PC-9 (cell line): ENCODE data around the gene SLC39A8. TPM values are rescaled to one million over a fixed set of nuclear protein-coding genes. Genes with fewer than 3 reads are reported as not detected.
"Not testable (repeated sequence)": the region's sequence is repeated elsewhere in the genome, so short reads cannot be mapped to it uniquely, and the experiment has no call there.

ENCODE experiments used
- BruUV-seq: library from RNA; stranded (reverse); fragments of 400-500 nt; replicated peaks from 2 replicates; lab custom pipeline; 2021; lab: Mats Ljungman, UMichigan
- CTCF ChIA-PET: fragments of 300-600 bp; sonication (Branson Sonifier 250); formaldehyde crosslinking; loops from one replicate; lab custom pipeline; 2022; ENCODE audit warnings: antibody characterized with exemption; lab: Charles Lee
- POLR2A ChIA-PET: fragments of 300-600 bp; sonication (Branson Sonifier 250); formaldehyde crosslinking; loops from one replicate; lab custom pipeline; 2022; ENCODE audit warnings: antibody characterized with exemption; ENCODE audit not compliant: unreplicated experiment; lab: Charles Lee
- DNase-seq, 2 experiments: peaks; one replicate each; pipeline versions ENCODE4 v3.0.0 to v3.0.0-alpha.2; 2015 to 2022; ENCODE audit warnings: mixed read lengths in 1 of 2
- H2AFZ ChIP-seq: fragments of 200-600 bp; sonication (generic); 2 replicates; pipeline ENCODE4 v1.8.1; 2017; ENCODE audit warnings: antibody characterized with exemption
- H3F3A ChIP-seq: fragments of 200-600 bp; sonication (generic); 2 replicates; pipeline ENCODE4 v1.8.1; 2017; ENCODE audit warnings: antibody characterized with exemption, mild to moderate bottlenecking, low read depth; ENCODE audit not compliant: insufficient read depth
- H3K27ac ChIP-seq: fragments of 200-600 bp; sonication (generic); 2 replicates; pipeline ENCODE4 v1.6.1; 2016; ENCODE audit warnings: mixed run types
- H3K27me3 ChIP-seq: fragments of 200-600 bp; sonication (generic); 2 replicates; pipeline ENCODE4 v1.6.1; 2016; ENCODE audit warnings: low read depth, mixed run types; ENCODE audit not compliant: insufficient read depth
- H3K36me3 ChIP-seq: fragments of 200-600 bp; sonication (generic); 2 replicates; pipeline ENCODE4 v1.6.1; 2016; ENCODE audit warnings: low read depth, mixed run types
- H3K4me1 ChIP-seq: fragments of 200-600 bp; sonication (generic); replicated peaks from 2 replicates; pipeline ENCODE4 v1.6.1; 2016; ENCODE audit warnings: mixed run types; ENCODE audit not compliant: insufficient read depth
- H3K4me2 ChIP-seq: fragments of 200-600 bp; sonication (generic); 2 replicates; pipeline ENCODE4 v1.6.1; 2017; ENCODE audit warnings: mixed run types
- H3K4me3 ChIP-seq: fragments of 200-600 bp; sonication (generic); 2 replicates; pipeline ENCODE4 v1.6.1; 2016; ENCODE audit warnings: mixed run types
- H3K79me2 ChIP-seq: fragments of 200-600 bp; sonication (generic); 2 replicates; pipeline ENCODE4 v1.6.1; 2017; ENCODE audit warnings: low read depth, mixed run types
- H3K9me2 ChIP-seq: fragments of 200-600 bp; sonication (generic); 2 replicates; pipeline ENCODE4 v1.8.1; 2017; ENCODE audit warnings: mild to moderate bottlenecking; ENCODE audit not compliant: insufficient read depth
- H3K9me3 ChIP-seq: fragments of 200-600 bp; sonication (generic); 2 replicates; pipeline ENCODE4 v1.8.1; 2016; ENCODE audit warnings: low read depth; ENCODE audit not compliant: insufficient read depth
- H4K20me1 ChIP-seq: fragments of 200-600 bp; sonication (generic); 2 replicates; pipeline ENCODE4 v1.8.1; 2017; ENCODE audit not compliant: insufficient read depth
- EZH2 ChIP-seq: fragments of 200-600 bp; sonication (generic); IDR thresholded peaks from 2 replicates; pipeline ENCODE4 v1.8.0; 2017; ENCODE audit warnings: antibody characterized with exemption, low read depth
- intact Hi-C: fragments of 100-400 bp; cut with micrococcal nuclease; formaldehyde crosslinking; loops from one replicate; pipeline ENCODE4 v1.10.0; 2022; ENCODE audit not compliant: unreplicated experiment
- total RNA-seq: library from RNA; stranded (reverse); gene quantifications from 2 replicates; pipeline ENCODE4 v1.2.3, GENCODE V29; 2021
- TF ChIP-seq, protein P1 (sequence below): fragments of 200-600 bp; sonication (generic); conservative IDR thresholded peaks from 2 replicates; pipeline ENCODE4 v1.6.1; 2017; ENCODE audit warnings: mixed run types, antibody characterized with exemption, mild to moderate bottlenecking, moderate library complexity

SLC39A8 gene
- total RNA-seq, 1 experiment from 2014 or later: 14.5 TPM

DNA sequence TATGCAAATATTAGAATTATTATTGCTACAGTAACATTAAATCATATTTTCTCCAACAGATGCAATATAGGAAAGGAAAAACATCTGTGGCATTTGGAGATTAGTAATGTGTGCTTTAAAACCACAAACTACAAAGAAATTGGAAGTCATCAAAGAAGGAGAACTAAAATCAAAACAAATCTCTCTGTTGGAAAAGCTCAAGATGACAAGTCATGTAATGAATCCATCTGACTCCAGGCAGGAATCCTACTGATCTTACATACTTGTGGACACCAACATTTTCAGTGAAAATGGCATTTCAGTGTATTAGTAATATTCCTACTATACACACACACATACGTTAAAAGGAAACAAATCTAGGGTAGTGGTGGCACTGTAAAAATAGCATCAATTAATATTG lies 98.2 kb downstream of the SLC39A8 start:
- Histone ChIP-seq H3K9me3 (no peaks in the 10 kb centered on the region), H3K4me2 (0 out of 2 replicates have a peak overlapping the region, but pooled peaks have one; percentile 11), H3K4me3 (no peak overlapping the region), H3K36me3 (no peaks in the 10 kb centered on the region), H3K27ac (0 out of 2 replicates have a peak overlapping the region, but pooled peaks have one; percentile 7), H3F3A (no peaks in the 10 kb centered on the region), H4K20me1 (no peaks in the 10 kb centered on the region), H3K4me1 (peaks cover 13% of the 10 kb centered on the region), H3K27me3 (no peaks in the 10 kb centered on the region), H3K9me2 (no peaks in the 10 kb centered on the region), H3K79me2 (no peaks in the 10 kb centered on the region), H2AFZ (no peak overlapping the region)
- no peak for TF ChIP-seq EZH2
- TF ChIP-seq, protein P1, sequence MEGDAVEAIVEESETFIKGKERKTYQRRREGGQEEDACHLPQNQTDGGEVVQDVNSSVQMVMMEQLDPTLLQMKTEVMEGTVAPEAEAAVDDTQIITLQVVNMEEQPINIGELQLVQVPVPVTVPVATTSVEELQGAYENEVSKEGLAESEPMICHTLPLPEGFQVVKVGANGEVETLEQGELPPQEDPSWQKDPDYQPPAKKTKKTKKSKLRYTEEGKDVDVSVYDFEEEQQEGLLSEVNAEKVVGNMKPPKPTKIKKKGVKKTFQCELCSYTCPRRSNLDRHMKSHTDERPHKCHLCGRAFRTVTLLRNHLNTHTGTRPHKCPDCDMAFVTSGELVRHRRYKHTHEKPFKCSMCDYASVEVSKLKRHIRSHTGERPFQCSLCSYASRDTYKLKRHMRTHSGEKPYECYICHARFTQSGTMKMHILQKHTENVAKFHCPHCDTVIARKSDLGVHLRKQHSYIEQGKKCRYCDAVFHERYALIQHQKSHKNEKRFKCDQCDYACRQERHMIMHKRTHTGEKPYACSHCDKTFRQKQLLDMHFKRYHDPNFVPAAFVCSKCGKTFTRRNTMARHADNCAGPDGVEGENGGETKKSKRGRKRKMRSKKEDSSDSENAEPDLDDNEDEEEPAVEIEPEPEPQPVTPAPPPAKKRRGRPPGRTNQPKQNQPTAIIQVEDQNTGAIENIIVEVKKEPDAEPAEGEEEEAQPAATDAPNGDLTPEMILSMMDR: no peak
- DNase-seq: no peak
- no TSS peak for BruUV-seq
- CTCF ChIA-PET: interaction anchor here (0.6 kb wide), 1 partner anchor 184 kb away, joined by 15 read pairs; no protein-coding TSS in a partner anchor
- intact Hi-C loops: no loop called here
- POLR2A ChIA-PET: no interaction called here

DNA sequence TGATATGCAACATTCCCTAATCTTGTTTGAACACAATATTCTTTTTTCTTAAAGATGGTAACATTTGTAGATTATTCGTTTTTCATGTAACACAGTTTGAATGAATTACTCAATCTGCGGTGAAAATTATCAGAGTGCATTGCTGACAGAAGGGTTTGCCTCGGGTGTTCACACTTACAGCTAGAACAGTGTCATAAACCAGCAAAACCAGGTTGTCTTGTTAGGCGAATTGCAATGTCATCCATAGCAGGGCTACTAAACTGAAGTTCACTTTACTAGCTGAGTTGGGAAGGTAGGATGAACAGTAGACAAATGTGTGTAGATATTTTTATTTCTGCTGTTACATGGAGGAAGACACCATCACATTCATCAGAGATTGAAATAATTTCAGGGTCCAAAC lies 98.9 kb downstream of the SLC39A8 start:
- ChIA-PET POLR2A (no interaction called here), CTCF (interaction anchor here (0.6 kb wide), 1 partner anchor 185 kb away, joined by 15 read pairs; no protein-coding TSS in a partner anchor)
- no peak for TF ChIP-seq EZH2
- TF ChIP-seq, protein P1: no peak
- intact Hi-C loops: no loop called here
- H3K4me1 ChIP-seq: peaks cover 13% of the 10 kb centered on the region
- peak overlapping the region; percentile 11; the same call in 1 of the 2 replicates for H3K4me2 ChIP-seq
- no peak overlapping the region for H2AFZ ChIP-seq
- no peaks in the 10 kb centered on the region for H3F3A ChIP-seq
- peak; percentile 11 to 59 for DNase-seq
- H4K20me1 ChIP-seq: no peaks in the 10 kb centered on the region
- H3K4me3 ChIP-seq: no peak overlapping the region
- no peaks in the 10 kb centered on the region for H3K36me3 ChIP-seq
- no peaks in the 10 kb centered on the region for H3K9me3 ChIP-seq
- no peaks in the 10 kb centered on the region for H3K79me2 ChIP-seq
- no peaks in the 10 kb centered on the region for H3K9me2 ChIP-seq
- no TSS peak for BruUV-seq
- 0 out of 2 replicates have a peak overlapping the region, but pooled peaks have one; percentile 7 for H3K27ac ChIP-seq
- no peaks in the 10 kb centered on the region for H3K27me3 ChIP-seq

DNA sequence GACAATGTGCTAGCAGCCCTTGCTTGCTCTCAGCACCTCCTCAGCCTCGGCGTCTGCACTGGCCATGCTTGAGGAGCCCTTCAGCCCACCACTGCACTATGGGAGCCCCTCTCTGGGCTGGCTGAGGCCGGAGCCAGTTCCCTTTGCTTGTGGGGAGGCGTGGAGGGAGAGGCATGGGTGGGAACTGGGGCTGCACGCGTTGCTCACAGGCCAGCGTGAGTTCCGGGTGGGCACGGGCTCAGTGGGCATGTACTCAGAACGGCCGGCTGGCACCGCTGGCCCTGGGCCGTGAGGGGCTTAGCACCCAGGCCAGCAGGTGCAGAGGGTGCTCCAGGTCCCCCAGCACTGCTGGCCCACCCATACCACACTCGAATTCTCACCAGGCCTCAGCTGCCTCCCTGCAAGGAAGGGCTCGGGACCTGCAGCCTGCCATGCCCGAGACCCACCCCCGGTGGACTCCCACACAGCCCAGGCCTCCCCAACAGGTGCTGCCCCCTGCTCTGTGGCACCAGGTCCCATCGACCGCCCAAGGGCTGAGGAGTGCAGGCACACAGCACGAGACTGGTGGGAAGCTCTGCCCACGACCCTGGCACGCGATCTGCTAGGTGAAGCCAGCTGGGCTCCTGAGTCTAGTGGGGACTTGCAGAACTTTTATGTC lies 100.3 kb downstream of the SLC39A8 start:
- H4K20me1 ChIP-seq: no peaks in the 10 kb centered on the region
- no peak overlapping the region for H3K4me3 ChIP-seq
- ChIA-PET POLR2A (no interaction called here), CTCF (no interaction called here)
- no peaks in the 10 kb centered on the region for H3K36me3 ChIP-seq
- H3K4me1 ChIP-seq: peaks cover 13% of the 10 kb centered on the region
- H3K9me3 ChIP-seq: no peaks in the 10 kb centered on the region
- H3K4me2 ChIP-seq: no peak overlapping the region
- DNase-seq: no peak
- H2AFZ ChIP-seq: no peak overlapping the region
- H3K27ac ChIP-seq: no peak overlapping the region
- no peaks in the 10 kb centered on the region for H3K9me2 ChIP-seq
- H3K27me3 ChIP-seq: no peaks in the 10 kb centered on the region
- H3F3A ChIP-seq: no peaks in the 10 kb centered on the region
- no peaks in the 10 kb centered on the region for H3K79me2 ChIP-seq
- BruUV-seq: no TSS peak
- intact Hi-C loops: no loop called here
- TF ChIP-seq, protein P1: no peak

DNA sequence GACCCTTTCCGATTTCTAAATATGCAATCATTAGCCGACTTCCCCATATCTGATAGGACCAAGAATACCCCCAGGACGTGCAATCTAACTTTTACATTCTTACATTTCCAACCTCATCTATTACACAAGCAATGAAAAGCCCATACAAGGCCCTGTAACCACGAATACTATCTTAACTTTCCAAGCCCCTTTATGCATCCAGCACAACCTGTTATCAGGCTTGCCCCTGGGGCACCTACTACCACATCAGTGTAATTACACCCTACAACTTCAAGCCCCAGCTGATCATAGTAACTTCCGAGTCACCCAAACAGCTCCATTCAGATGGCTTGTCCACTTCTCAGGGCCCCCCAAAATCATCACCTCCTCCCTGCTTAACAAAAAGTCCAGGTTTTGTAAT lies 102.0 kb downstream of the SLC39A8 start:
- H3K4me2 ChIP-seq, BruUV-seq, H3K27ac ChIP-seq, DNase-seq, H4K20me1 ChIP-seq, H3K36me3 ChIP-seq, H3K9me3 ChIP-seq, H2AFZ ChIP-seq, CTCF ChIA-PET, H3F3A ChIP-seq, H3K79me2 ChIP-seq, intact Hi-C loops, H3K27me3 ChIP-seq, POLR2A ChIA-PET, H3K4me3 ChIP-seq, H3K9me2 ChIP-seq: not testable (repeated sequence)
- H3K4me1 ChIP-seq: peaks cover 13% of the 10 kb centered on the region
